Prostate gland (tissue), 2 donors: ENCODE results near the gene MIPOL1.
"Not testable (repeated sequence)": the region's sequence is repeated elsewhere in the genome, so short reads cannot be mapped to it uniquely, and the experiment has no call there.

Source experiments
- CTCF ChIP-seq, 4 experiments: fragments of 200-600 bp in 2 of 4; fragments of 450-650 bp in 2 of 4; sonication (generic) in 2 of 4; IDR thresholded peaks; 1 replicate in 3 of 4; 2 replicates in 1 of 4; pipeline ENCODE4 v1.5.1; 2016 to 2019; ENCODE audit warnings: antibody characterized with exemption in 4 of 4, mild to moderate bottlenecking in 2 of 4, moderate library complexity in 2 of 4
- POLR2A ChIP-seq: fragments of 450-650 bp; IDR thresholded peaks from one replicate; pipeline ENCODE4 v1.6.1; 2016; ENCODE audit warnings: antibody characterized with exemption, mild to moderate bottlenecking
- POLR2AphosphoS5 ChIP-seq: sonication (generic); formaldehyde crosslinking; IDR thresholded peaks from one replicate; pipeline ENCODE4 v1.6.1; 2017; ENCODE audit warnings: antibody characterized with exemption

GRCh38 chr14:37462426-37462825, 264.7 kb downstream of the MIPOL1 start:
- TF ChIP-seq POLR2A; CTCF (IDR thresholded peaks at IDR 0.05); POLR2AphosphoS5: not testable (repeated sequence)
